HG02571 (cell line): Measurements from ENCODE around the gene KEAP1.

Source experiments
- ATAC-seq: cut with Tn5 transposase; IDR thresholded peaks from one replicate; pipeline ENCODE4 v1.9.1; 2021; ENCODE audit warnings: mild to moderate bottlenecking, moderate library complexity; ENCODE audit not compliant: unreplicated experiment

Gene KEAP1

GRCh38 chr19:10452726-10453618 lies 50.2 kb downstream of the KEAP1 start:
- no peak for ATAC-seq

GRCh38 chr19:10450853-10451609 lies 52.1 kb downstream of the KEAP1 start:
- ATAC-seq = no peak

- ATAC-seq = no peak
These were observed 52.8 kb downstream of the KEAP1 start for GRCh38 chr19:10450191-10450852.

- ATAC-seq = no peak
These were observed 54.1 kb downstream of the KEAP1 start for GRCh38 chr19:10449037-10449436.

- no peak for ATAC-seq
These were observed 60.5 kb downstream of the KEAP1 start for GRCh38 chr19:10442698-10443097.

GRCh38 chr19:10439588-10439987 lies 63.6 kb downstream of the KEAP1 start:
- ATAC-seq = no peak
